HEK293 (cell line): ENCODE measurements around the gene PPM1L.

ENCODE experiments used
- CTCF ChIA-PET: fragments of 350-600 bp; formaldehyde crosslinking; extraction: SDS; loops from one replicate; lab custom pipeline; 2021; ENCODE audit warnings: antibody characterized with exemption; lab: Yijun Ruan, JAX
- POLR2A ChIA-PET: fragments of 300-600 bp; formaldehyde crosslinking; extraction: SDS; loops from one replicate; lab custom pipeline; 2020; ENCODE audit warnings: antibody characterized with exemption, inconsistent platforms; lab: Yijun Ruan, JAX
- H3K27ac ChIP-seq: fragments of 200-500 bp; sonication (Bioruptor generic); 2 replicates; pipeline ENCODE4 v1.5.1; 2014; ENCODE audit warnings: low read depth, low read length, control low read depth, inconsistent platforms; ENCODE audit errors: extremely low read depth
- H3K36me3 ChIP-seq, 2 experiments: fragments of 200-500 bp in 1 of 2; sonication (Bioruptor generic) in 1 of 2; 1 replicate in 1 of 2; 2 replicates in 1 of 2; pipeline ENCODE4 v1.5.1; 2014 to 2017; ENCODE audit warnings: inconsistent platforms in 2 of 2, low read length in 2 of 2; ENCODE audit not compliant: control insufficient read depth in 2 of 2, insufficient read depth in 1 of 2
- H3K4me1 ChIP-seq: fragments of 200-500 bp; sonication (Bioruptor generic); 2 replicates; pipeline ENCODE4 v1.5.1; 2014; ENCODE audit warnings: mild to moderate bottlenecking, low read length, inconsistent platforms; ENCODE audit not compliant: control insufficient read depth, insufficient read depth
- H3K4me3 ChIP-seq: 2 replicates; pipeline ENCODE4 v1.5.1; 2011; ENCODE audit warnings: low read depth, mild to moderate bottlenecking, control low read depth, low read length, moderate library complexity
- H3K9me3 ChIP-seq: fragments of 200-500 bp; sonication (Bioruptor generic); 2 replicates; pipeline ENCODE4 v1.5.1; 2014; ENCODE audit warnings: low read depth, low read length, inconsistent platforms; ENCODE audit not compliant: control insufficient read depth, insufficient read depth
- AEBP2 ChIP-seq: fragments of 450-650 bp; formaldehyde crosslinking; IDR thresholded peaks from 2 replicates; pipeline ENCODE4 v1.5.1; 2016; ENCODE audit warnings: missing biosample characterization, missing genetic modification characterization, borderline replicate concordance
- EGR2 ChIP-seq: fragments of 450-650 bp; formaldehyde crosslinking; IDR thresholded peaks from 2 replicates; pipeline ENCODE4 v1.5.1; 2016; ENCODE audit warnings: low read depth, missing biosample characterization, missing genetic modification characterization
- MEIS1 ChIP-seq: sonication (generic); formaldehyde crosslinking; IDR thresholded peaks from 2 replicates; pipeline ENCODE4 v1.8.1; 2022; ENCODE audit warnings: missing genetic modification reagents, mild to moderate bottlenecking, borderline replicate concordance
- OVOL3 ChIP-seq: fragments of 450-650 bp; formaldehyde crosslinking; IDR thresholded peaks from 2 replicates; pipeline ENCODE4 v1.5.1; 2016; ENCODE audit warnings: missing biosample characterization, missing genetic modification characterization
- SETDB1 ChIP-seq: IDR thresholded peaks from one replicate; pipeline ENCODE4 v1.6.1; 2017; ENCODE audit warnings: mild to moderate bottlenecking, low read length, moderate library complexity, mixed read lengths; ENCODE audit not compliant: insufficient read length
- TCF7L2 ChIP-seq: IDR thresholded peaks from 2 replicates; pipeline ENCODE4 v1.6.1; 2011; ENCODE audit warnings: low read depth, mild to moderate bottlenecking, inconsistent platforms, low read length, moderate library complexity, borderline replicate concordance
- WT1 ChIP-seq: fragments of 450-650 bp; formaldehyde crosslinking; IDR thresholded peaks from 2 replicates; pipeline ENCODE4 v1.5.1; 2016; ENCODE audit warnings: missing biosample characterization, missing genetic modification characterization
- ZBTB1 ChIP-seq: fragments of 450-650 bp; formaldehyde crosslinking; IDR thresholded peaks from 2 replicates; pipeline ENCODE4 v1.5.1; 2016; ENCODE audit warnings: missing biosample characterization, missing genetic modification characterization
- ZBTB10 ChIP-seq: fragments of 450-650 bp; formaldehyde crosslinking; IDR thresholded peaks from 2 replicates; pipeline ENCODE4 v1.5.1; 2016; ENCODE audit warnings: missing biosample characterization, missing genetic modification characterization
- ZBTB7A ChIP-seq: fragments of 450-650 bp; formaldehyde crosslinking; IDR thresholded peaks from 2 replicates; pipeline ENCODE4 v1.5.1; 2016; ENCODE audit warnings: low read depth, missing biosample characterization, missing genetic modification characterization
- ZBTB8A ChIP-seq: fragments of 450-650 bp; formaldehyde crosslinking; IDR thresholded peaks from 2 replicates; pipeline ENCODE4 v1.5.1; 2016; ENCODE audit warnings: missing biosample characterization, missing genetic modification characterization
- ZNF112 ChIP-seq: fragments of 450-650 bp; formaldehyde crosslinking; IDR thresholded peaks from 2 replicates; pipeline ENCODE4 v1.5.0; 2017; ENCODE audit warnings: missing biosample characterization, missing genetic modification characterization
- ZNF155 ChIP-seq: fragments of 450-650 bp; formaldehyde crosslinking; IDR thresholded peaks from 2 replicates; pipeline ENCODE4 v1.5.1; 2016; ENCODE audit warnings: missing biosample characterization, missing genetic modification characterization
- ZNF211 ChIP-seq: fragments of 450-650 bp; formaldehyde crosslinking; IDR thresholded peaks from 2 replicates; pipeline ENCODE4 v1.5.1; 2016; ENCODE audit warnings: low read depth, missing biosample characterization, missing genetic modification characterization
- ZNF248 ChIP-seq: fragments of 450-650 bp; formaldehyde crosslinking; IDR thresholded peaks from 2 replicates; pipeline ENCODE4 v1.5.1; 2017; ENCODE audit warnings: missing biosample characterization, missing genetic modification characterization
- ZNF394 ChIP-seq: fragments of 450-650 bp; formaldehyde crosslinking; IDR thresholded peaks from 2 replicates; pipeline ENCODE4 v1.5.1; 2016; ENCODE audit warnings: missing biosample characterization, missing genetic modification characterization, mild to moderate bottlenecking, moderate library complexity, borderline replicate concordance
- ZNF488 ChIP-seq: fragments of 450-650 bp; formaldehyde crosslinking; IDR thresholded peaks from 2 replicates; pipeline ENCODE4 v1.5.1; 2016; ENCODE audit warnings: missing biosample characterization, missing genetic modification characterization
- ZNF555 ChIP-seq: fragments of 450-650 bp; formaldehyde crosslinking; conservative IDR thresholded peaks from 2 replicates; pipeline ENCODE4 v1.5.1; 2017; ENCODE audit warnings: missing biosample characterization, mild to moderate bottlenecking, missing genetic modification characterization, inconsistent platforms
- ZNF558 ChIP-seq: fragments of 450-650 bp; formaldehyde crosslinking; IDR thresholded peaks from 2 replicates; pipeline ENCODE4 v1.5.1; 2016; ENCODE audit warnings: missing biosample characterization, missing genetic modification characterization
- ZNF560 ChIP-seq: fragments of 450-650 bp; formaldehyde crosslinking; IDR thresholded peaks from 2 replicates; pipeline ENCODE4 v1.5.1; 2017; ENCODE audit warnings: missing biosample characterization, missing genetic modification characterization, borderline replicate concordance
- ZNF561 ChIP-seq: fragments of 450-650 bp; IDR thresholded peaks from 2 replicates; pipeline ENCODE4 v1.5.1; 2018; ENCODE audit warnings: missing biosample characterization, missing genetic modification characterization, borderline replicate concordance
- ZNF621 ChIP-seq: fragments of 450-650 bp; formaldehyde crosslinking; IDR thresholded peaks from 2 replicates; pipeline ENCODE4 v1.5.1; 2017; ENCODE audit warnings: missing biosample characterization, missing genetic modification characterization
- ZNF629 ChIP-seq: fragments of 450-650 bp; formaldehyde crosslinking; IDR thresholded peaks from 2 replicates; pipeline ENCODE4 v1.5.1; 2017; ENCODE audit warnings: missing biosample characterization, missing genetic modification characterization
- ZNF777 ChIP-seq: fragments of 450-650 bp; formaldehyde crosslinking; IDR thresholded peaks from 2 replicates; pipeline ENCODE4 v1.5.1; 2017; ENCODE audit warnings: missing biosample characterization, missing genetic modification characterization, borderline replicate concordance
- ZNF785 ChIP-seq: fragments of 450-650 bp; formaldehyde crosslinking; IDR thresholded peaks from 2 replicates; pipeline ENCODE4 v1.5.1; 2016; ENCODE audit warnings: missing biosample characterization, missing genetic modification characterization
- TF ChIP-seq, protein P1 (sequence below): fragments of 450-650 bp; formaldehyde crosslinking; IDR thresholded peaks from 2 replicates; pipeline ENCODE4 v1.5.1; 2017; ENCODE audit warnings: missing biosample characterization, missing genetic modification characterization
- TF ChIP-seq, protein P2 (sequence below): fragments of 450-650 bp; formaldehyde crosslinking; IDR thresholded peaks from 2 replicates; pipeline ENCODE4 v1.5.1; 2016; ENCODE audit warnings: missing biosample characterization, missing genetic modification characterization

The PPM1L gene

DNA sequence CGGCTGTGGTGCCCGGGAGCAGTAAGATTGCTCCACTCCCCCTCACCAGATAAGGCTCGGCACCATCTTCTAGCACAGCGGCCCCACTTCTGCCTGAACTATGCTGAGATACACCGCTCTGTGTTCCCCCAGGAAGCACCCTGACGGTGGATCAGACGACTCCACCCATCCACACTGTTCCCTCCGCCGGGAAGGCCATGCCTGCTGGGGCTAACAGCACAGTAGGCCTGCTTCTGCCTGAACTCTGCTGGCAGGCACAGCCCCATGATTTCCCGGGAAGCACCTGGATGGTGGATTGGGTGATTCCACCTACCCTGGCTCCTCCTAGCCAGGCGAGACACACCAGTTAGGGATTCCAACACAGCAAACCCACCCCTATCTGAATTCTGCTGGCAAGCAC is 36.3 kb upstream of the PPM1L start:
- H3K4me1 ChIP-seq: no peaks in the 10 kb centered on the region
- TF ChIP-seq ZNF394 (tag by site-specific recombination) (no peak), ZNF560 (tag by site-specific recombination) (no peak), ZBTB10 (tag by site-specific recombination) (no peak), ZNF629 (tag by site-specific recombination) (no peak), ZNF112 (no peak), SETDB1 (no peak), OVOL3 (no peak), MEIS1 (CRISPR knock-in tag) (no peak), ZBTB7A (tag by site-specific recombination) (no peak), TCF7L2 (no peak), ZNF785 (tag by site-specific recombination) (no peak), ZNF621 (tag by site-specific recombination) (no peak), ZNF555 (no peak), WT1 (no peak), ZNF248 (tag by site-specific recombination) (no peak), ZBTB8A (no peak)
- no peak overlapping the region for H3K27ac ChIP-seq
- no peaks in the 10 kb centered on the region for H3K9me3 ChIP-seq
- CTCF ChIA-PET: no interaction called here
- no peak overlapping the region for H3K4me3 ChIP-seq
- POLR2A ChIA-PET: no interaction called here
- H3K36me3 ChIP-seq: no peaks in the 10 kb centered on the region

DNA sequence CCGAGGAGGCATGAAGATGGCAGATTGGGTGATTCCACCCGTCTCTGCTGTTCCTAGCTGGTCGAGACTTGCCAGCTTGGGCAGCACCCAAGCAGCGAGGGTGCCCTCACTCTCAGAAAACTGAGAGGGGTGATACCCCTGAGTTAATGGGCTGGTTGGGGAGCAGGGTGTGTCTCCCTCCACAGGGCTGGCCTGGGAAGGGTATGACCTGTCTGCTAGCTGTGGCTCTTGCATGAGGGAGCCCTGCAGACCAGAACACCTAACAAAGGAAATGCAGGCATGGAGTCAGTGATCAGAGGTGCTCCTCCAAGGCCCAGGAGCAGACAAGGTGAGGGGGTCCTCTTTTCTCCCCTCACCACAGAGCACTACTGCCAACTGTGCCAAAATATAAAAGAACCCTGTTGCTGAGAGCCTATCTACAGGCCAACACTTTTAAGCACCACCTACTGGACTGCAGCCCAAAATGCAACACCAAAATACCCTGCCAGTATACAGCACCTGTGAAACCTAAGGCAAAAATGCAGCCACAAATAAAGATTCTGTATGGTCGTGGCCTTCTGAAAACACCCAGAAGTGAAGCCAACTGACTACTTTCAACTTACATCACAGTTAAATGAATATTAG is 35.8 kb upstream of the PPM1L start:
- TF ChIP-seq ZNF561 (tag by site-specific recombination): no peak
- TF ChIP-seq, protein P1, sequence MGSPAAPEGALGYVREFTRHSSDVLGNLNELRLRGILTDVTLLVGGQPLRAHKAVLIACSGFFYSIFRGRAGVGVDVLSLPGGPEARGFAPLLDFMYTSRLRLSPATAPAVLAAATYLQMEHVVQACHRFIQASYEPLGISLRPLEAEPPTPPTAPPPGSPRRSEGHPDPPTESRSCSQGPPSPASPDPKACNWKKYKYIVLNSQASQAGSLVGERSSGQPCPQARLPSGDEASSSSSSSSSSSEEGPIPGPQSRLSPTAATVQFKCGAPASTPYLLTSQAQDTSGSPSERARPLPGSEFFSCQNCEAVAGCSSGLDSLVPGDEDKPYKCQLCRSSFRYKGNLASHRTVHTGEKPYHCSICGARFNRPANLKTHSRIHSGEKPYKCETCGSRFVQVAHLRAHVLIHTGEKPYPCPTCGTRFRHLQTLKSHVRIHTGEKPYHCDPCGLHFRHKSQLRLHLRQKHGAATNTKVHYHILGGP (tag by site-specific recombination): no peak
- no peak for TF ChIP-seq ZBTB1 (tag by site-specific recombination)
- no peak for TF ChIP-seq EGR2 (tag by site-specific recombination)
- TF ChIP-seq ZNF211 (tag by site-specific recombination): no peak
- no peak for TF ChIP-seq ZNF777 (tag by site-specific recombination)
- TF ChIP-seq ZNF488 (tag by site-specific recombination): no peak
- TF ChIP-seq, protein P2, sequence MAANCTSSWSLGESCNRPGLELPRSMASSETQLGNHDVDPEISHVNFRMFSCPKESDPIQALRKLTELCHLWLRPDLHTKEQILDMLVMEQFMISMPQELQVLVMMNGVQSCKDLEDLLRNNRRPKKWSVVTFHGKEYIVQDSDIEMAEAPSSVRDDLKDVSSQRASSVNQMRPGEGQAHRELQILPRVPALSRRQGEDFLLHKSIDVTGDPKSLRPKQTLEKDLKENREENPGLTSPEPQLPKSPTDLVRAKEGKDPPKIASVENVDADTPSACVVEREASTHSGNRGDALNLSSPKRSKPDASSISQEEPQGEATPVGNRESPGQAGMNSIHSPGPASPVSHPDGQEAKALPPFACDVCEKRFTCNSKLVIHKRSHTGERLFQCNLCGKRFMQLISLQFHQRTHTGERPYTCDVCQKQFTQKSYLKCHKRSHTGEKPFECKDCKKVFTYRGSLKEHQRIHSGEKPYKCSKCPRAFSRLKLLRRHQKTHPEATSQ (tag by site-specific recombination): no peak
- no peak for TF ChIP-seq AEBP2
- no peak for TF ChIP-seq ZNF155
- TF ChIP-seq ZNF558 (tag by site-specific recombination): no peak
- H3K9me3 ChIP-seq: no peaks in the 10 kb centered on the region
- ChIA-PET POLR2A (no interaction called here), CTCF (interaction anchor here (1.1 kb wide), 1 partner anchor 10 kb away, joined by 3 read pairs; no protein-coding TSS in a partner anchor)
- no peak overlapping the region for H3K4me3 ChIP-seq
- H3K36me3 ChIP-seq: no peaks in the 10 kb centered on the region
- no peak overlapping the region for H3K27ac ChIP-seq
- no peaks in the 10 kb centered on the region for H3K4me1 ChIP-seq
